RKO (cell line): Measurements from ENCODE around the gene LRRC43.
"Not testable (repeated sequence)": the region's sequence is repeated elsewhere in the genome, so short reads cannot be mapped to it uniquely, and the experiment has no call there.

Source experiments
- DNase-seq: peaks from one replicate; pipeline ENCODE4 v3.0.0-alpha.2; 2016; ENCODE audit warnings: low spot score

Gene LRRC43

DNA sequence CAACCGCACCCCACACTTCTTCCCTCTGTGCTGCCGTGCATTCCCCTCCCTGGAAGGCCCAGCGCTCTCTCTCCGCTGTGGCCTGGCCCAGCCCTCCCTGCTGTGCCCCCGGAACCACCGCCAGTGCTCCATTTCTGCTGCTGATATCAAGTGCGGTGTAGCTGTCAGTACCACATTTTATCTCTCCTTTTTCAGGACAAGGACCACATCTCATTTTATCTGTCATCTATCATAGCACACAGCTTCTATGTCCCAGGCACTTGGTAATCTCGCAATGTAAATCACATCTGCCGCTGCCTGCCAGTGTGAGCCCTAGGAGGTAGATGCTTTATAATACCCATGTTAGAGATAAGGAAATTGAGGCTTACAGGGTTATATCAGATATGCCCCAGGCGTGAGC is 27.2 kb upstream of the LRRC43 start:
- no peak for DNase-seq

DNA sequence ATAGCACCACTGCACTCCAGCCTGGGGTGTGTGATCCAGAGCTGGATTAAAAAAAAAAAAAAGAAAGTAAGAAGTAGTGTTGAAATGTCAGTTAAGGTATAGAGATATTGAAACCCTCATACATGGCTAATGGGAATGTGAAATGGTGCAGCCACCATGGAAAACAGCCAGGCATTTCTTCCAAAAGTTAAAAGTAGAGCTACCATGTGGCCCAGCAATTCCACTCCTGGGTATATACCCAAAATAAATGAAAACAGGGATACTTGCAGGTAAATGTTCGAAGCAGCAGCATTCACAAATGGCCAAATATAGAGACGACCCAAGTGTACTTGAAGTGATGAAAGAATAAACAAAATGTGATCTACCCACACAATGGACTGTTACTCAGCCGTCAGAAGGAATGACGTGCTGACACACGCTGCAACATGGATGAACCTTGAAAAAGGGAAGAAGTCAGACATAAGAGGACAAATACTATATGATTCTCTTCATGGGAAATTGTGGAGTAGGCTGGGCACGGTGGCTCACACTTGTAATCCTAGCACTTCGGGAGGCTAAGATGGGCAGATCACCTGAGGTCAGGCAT is 24.1 kb upstream of the LRRC43 start:
- no peak for DNase-seq

DNA sequence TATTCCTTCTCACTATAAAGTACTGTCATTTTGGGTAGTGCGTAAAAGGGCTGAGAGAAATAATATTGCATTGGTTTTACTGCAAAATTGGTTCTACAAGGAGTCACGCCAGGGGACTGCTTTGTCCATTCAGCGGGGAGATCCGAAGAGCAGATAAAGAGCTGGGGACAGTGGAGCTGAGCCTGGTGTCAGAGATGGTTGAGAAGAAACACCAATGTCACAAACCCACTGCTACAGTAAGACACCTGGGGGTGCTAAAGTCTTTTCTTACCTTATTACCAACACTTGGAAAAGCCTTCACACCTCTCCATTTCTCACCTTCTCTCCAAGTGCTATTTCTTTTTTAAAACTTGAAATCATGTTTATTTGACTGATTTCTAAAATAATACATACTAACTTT is 23.0 kb upstream of the LRRC43 start:
- DNase-seq: no peak

DNA sequence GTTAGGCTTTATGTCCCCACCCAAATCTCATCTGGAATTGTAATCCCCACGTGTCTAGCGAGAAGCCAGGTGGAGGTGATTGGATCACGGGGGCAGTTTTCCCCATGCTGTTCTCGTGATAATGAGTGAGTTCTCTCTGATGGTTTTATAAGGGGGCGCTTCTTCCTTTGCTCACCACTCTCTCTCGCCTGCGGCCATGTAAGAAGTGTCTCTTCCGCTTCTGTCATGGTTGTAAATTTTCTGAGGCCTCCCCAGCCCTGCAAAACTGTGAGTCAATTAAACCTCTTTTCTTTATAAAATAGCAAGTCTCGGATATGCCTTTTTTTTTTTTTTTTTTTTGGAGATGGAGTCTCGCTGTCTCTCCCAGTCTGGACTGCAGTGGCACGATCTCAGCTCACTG is 22.2 kb upstream of the LRRC43 start:
- no peak for DNase-seq

DNA sequence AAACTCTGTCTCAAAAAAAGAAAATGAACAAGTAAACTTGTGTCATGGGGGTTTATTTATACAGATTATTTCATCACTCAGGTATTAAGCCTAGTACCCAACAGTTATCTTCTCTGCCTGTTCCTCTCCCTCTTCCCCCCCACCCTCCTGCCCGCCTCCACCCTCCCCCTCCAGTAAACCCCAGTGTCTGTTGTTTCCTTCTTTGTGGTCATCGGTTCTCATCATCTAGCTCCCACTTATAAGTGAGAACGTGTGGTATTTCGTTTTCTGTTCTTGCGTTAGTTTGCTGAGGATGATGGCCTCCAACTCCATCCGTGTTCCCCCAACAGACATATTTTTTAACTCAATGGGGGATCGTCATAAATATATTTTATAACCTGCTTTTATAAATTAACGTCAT is 21.2 kb upstream of the LRRC43 start:
- DNase-seq: no peak

DNA sequence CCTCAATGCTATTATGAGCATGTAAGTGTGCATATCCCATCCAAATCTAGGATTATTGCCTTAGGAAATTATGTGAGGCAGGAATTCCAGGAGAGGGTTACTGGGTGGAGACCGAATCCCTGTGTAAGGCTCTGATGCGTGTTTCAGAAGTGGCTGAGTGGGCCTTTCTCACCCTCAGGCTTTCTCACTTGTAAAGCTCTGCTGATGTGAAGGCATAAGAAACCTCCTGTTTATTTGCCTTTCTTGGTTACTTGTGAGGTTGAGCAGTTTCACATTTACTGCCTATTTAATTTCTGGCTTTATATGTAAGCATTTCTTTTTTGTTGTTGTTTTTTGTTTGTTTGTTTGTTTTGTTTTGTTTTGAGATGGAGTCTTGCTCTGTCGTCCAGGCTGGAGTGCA is 19.9 kb upstream of the LRRC43 start:
- no peak for DNase-seq

DNA sequence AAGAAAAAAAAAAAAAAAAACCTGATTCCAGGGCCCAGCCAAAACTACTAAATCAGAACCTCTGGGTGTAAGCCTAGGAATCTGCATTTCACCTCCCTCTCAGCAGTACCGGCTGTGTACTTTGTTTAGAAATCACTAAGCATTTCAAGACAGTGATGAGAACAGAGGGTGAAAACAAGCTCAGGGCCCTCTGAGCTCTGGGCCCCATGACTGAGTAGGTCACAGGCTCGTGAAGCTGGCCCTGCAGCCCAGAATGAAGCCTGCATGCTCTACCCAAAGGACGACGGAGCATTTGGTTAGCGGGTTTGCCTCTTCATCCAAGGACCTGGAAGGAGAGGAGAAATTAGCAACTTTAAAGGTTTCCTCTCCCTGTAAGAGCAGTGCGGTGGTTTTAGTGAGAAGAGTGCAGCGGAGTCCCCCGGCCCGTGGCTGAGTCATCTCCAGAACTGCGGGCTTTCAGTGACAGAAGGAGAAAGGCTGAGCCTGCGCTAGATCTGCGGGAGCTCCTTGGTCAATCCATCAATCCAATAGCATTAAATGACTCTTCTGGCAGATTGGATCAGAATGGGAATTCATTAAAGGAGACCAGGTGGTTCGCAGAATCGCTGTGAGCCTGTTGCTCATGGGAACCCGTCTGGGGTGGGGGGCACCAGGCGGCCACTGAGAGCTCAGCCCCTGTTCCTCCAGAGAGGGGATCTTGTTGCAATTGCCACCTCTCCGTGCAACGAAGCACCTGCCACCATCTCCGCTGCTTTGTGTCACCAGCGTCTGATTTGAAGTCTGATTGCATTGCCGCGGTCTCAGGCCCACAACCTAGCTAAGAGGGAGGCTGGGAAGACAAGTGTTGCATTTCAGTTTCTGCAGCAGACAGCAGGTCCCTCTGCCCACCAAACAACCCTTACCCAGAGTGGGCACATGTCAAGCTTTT is 16.2 kb upstream of the LRRC43 start:
- no peak for DNase-seq

DNA sequence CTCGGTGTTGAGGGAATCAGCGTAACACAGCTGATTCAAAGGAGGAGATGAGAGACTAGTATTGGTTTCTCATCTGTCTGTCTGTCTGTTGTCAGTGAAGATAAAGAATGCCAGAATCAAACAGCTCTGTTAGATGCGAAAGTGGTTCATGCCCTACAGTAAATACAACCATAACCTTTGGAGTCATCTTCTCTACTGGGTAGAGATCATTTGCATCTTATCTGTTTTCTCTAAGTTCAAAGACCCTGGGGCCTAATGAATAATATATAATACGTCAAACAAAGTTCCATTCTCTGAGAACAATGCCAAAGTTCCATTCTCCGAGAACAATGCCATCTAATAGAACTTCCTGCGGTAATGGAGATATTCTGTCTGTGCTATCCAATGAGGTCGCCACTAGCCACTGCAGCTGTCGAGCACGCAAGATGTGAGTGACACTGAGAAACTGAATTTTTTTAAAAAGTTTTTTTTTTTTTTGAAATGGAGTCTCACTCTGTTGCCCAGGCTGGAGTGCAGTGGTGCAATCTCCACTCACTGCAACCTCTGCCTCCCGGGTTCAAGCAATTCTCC is 15.5 kb upstream of the LRRC43 start:
- DNase-seq: no peak

DNA sequence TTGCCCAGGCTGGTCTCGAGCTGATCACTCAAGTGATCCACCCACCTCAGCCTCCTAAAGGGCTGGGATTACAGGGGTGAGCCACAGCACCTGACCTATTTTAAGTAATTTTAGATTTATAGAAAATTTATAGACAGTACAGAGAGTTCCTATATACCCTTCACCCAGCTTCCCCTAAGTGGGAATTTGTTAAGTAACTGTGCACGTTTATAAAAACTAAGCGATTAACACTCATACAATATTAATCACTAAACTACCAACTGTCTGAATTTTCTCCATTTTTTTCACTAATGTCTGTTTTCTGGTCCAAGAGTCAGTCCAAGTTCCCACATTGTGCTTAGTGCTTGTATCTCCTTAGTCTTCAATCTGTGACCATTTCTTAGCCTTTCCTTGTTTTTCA is 14.4 kb upstream of the LRRC43 start:
- no peak for DNase-seq

DNA sequence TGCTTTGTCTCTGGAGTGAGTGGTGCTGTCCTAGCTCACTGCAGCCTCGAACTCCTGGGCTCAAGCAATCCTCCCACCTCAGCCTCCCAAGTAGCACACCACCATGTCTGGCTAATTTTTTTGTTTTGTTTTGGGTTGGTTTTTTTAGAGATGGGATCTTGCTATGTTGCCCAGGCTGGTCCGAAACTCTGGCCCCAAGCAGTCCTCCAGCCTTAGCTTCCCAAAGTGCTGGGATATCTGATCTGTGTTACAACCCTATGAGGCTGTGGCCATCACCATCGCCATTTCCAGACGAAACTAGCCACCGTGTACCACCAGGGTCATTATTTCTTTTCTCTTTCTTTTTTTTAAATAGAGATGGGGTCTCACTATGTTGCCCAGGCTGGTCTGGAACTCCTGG is 11.5 kb upstream of the LRRC43 start:
- DNase-seq: no peak

DNA sequence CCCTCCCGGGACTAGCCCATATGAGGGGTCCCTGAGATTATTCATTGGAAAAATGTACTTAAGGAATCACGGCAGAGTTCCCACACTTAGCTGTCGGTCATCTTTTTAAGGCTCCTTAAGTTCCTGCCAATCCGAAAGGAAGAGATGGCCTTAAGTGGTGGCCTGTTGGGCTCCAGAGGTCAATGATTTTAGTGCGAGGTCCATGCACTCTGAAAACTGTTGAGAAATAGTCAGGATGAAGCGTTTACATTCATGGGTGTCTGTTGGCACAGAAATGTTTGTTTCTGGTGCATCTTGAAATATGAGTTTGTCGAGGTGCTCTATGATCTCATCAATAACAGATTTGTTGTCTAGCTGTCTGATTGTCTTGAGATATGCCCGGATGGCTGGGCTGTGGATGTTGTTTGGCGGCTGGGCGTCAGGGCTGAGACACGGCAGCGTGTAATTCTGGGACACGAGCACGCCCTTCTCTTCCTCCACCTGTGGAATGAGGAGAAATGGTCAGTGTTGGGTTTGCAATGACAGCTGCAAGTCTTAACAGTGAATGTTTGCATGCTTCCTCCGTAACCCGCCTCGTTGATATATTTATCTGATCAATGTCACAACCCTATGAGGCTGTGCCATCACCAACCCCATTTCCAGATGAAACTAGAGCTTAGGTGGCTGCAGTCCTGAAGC is 10.5 kb upstream of the LRRC43 start:
- DNase-seq: no peak

DNA sequence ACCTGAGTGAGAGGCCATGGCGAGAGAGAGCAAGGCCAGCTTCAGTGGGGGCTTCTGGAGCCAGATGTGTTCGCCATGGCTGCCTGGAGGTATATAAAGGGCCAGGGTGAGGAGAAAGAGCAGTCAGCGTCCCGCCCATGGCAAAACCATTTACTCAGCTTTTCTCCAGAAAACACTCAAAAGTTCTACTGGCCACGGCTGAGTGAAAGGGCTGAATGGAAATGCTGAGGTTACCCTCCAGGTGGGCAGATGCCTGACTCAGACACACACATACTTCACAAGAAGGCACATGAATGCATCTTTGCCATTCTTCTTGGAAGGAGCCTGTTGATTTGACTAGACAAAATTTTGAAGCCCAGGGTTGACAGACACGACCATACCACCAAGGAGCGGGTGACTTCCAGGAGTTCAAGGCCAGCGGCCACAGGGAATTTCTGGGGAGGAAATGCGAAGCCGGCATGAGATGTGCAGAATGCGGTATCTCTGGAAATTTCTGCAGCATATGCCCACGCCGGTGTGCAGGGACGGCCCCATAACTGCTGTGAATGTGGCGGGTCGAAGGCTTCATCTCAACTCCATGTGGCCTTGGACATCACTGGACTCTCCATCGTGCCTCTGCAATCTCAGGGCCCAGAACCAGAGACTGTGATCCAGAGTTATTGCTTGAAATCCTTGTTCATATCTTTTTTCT is 8.6 kb upstream of the LRRC43 start, which contains the start of gene IL31:
IL31 (minus strand) TSS at position 67 of the 691 bp plus-strand sequence; CDS start at position 18, 49 bp downstream.
- DNase-seq: no peak

DNA sequence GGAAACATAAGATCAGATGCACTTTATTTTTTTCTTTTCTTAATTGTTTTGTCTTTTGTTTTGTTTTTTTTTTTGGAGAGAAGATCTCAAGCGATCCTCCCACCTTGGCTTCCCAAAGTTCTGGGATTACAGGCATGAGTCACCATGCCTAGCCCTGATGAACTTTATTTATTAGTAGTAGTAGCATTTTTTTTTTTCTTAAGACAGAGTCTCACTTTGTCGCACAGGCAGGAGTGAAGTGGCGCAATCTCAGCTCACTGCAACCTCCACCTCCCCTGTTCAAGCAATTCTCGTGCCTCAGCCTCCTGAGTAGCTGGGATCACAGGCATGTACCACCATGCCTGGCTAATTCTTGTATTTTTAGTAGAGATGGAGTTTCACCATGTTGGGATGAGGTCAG is 6.5 kb upstream of the LRRC43 start:
- not testable (repeated sequence) for DNase-seq

DNA sequence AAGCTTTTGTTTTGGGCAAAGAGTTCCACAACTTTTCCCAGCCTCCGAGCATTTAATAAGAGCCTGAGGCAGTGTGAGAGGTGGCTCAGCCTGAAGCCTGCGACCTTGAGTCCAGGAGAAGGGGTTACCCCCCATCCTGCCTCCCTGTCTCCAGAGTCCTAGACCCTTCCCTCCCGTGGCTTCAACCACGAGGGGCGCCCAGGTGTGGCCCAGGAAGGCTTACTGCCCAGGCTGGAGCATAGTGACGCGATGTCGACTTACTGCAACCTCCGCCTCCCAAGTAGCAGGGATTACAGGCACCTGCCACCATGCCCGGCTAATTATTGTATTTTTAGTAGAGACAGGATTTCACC is 641 bp downstream of the LRRC43 start:
- no peak for DNase-seq

DNA sequence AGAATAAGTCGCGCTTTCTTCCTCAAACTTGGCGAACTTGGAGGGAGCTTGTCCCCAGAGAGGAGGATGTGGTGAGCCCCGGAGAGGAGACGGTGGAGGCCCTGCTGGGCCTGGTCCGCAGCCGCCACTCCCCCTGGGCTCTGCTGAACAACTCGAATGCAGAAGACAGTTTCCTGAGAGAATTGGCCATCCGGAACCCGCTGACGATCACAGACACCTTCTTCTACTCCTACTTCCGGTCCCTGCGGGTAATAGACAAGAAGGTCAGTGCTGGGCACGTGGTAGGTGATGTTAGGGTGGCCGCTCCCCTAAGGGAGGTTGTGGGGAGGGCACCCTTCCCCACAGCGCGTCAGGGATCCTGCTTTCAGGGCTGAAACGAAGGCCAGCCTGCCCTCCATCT is 1.6 kb downstream of the LRRC43 start:
- no peak for DNase-seq

DNA sequence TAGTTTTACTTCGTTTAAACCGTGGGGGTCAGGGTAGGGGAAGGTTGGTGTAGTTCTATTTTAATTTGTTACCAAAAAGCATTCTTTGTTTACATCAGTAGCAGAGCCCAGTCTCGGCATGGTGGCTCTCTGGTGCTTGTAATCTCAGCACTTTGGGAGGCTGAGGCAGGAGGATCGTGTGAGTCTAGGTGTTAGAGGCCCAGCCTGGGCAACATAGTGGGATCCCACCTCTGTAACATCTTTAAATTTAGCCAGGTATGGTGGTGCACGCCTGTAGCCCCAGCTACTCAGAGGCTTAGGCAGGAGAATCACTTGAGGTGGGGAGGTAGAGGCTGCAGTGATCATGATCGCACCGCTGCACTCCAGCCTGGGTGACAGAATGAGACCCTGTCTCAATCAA is 2.2 kb downstream of the LRRC43 start:
- no peak for DNase-seq

DNA sequence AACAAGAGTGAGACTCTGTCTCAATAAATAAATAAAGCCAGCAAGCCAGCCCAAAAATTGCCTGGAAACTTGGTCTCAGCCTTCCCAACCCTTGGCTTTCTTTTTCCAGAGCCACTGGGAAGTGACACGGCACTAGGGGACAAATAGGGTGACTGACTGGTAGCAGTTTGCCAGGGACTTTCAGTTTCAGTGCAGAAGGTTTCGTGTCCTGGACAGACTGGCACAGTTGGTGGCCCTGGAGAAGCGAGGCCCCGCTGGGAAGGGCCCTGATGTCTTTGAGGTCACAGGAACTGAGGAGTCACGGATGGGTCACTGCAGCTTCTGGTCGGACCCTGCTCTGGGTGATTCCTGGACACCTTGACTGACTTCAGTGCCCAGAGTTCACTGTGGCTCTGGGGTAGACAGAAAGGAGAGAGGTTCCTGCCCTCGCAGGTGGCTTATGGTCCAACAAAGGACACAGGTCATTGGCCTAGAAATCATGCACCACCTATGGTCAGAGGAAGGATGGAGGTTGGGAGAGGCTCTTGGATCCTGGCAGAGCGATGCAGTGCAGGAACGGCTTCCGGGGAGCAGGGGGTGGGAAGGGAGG is 2.7 kb downstream of the LRRC43 start:
- no peak for DNase-seq

DNA sequence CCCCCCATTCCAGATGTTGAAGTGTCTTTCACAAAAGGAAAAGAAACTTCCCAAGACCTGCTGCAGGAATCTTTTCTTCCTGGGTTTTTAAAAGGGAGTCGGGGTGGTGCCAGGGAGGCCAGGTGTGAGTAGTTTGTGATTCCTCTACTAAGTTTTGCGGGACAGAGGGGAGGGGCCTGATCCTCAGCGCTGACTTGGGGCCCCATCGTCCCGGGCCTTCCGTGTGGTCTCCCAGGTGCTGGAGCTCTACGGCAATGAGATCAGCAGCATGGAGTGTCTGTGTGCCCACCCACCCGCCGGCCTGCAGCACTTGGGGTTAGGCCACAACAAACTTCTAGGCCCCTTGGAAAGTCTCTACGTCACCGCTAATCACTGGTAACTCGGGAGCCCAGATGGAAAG is 4.5 kb downstream of the LRRC43 start:
- no peak for DNase-seq

DNA sequence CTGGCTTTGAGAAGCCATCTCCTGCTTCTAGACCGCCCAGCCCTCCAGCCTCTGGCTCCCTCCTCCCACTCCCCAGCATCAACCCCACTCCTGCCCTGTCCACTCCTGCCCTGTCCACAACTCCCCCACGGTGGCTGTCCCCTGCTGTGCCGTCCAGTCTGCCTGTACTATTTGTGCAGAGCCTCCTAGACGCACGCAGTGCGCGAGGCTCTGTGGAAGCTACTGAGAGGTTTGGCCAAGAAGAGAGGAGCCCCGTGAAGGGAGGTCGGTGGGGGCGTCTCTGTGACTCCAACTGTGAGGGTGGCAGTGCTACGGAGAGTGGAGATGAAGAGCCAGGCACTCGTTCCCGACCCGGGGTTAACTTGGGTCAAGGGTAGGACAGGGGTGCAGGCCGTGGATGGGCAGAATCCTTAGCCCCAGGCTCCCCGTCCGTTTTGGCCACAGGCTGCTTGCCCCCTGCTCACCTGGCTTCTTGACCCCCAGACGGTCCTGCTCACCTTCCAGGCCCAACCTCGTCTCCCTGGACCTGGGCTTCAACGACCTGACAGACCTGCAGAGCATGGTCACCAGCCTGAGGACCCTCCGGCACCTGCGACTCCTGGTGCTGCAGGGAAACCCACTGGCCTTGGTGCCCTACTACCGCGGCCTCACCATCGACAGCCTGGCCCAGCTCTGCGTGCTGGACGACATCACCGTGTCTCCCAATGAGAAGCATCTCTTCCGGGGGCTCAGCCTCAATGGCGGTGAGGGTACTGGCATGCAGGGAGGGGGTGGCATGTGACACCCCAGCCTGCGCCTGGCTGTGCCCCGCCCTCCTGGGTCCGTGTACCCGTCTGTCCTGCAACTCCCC is 6.9 kb downstream of the LRRC43 start:
- no peak for DNase-seq

DNA sequence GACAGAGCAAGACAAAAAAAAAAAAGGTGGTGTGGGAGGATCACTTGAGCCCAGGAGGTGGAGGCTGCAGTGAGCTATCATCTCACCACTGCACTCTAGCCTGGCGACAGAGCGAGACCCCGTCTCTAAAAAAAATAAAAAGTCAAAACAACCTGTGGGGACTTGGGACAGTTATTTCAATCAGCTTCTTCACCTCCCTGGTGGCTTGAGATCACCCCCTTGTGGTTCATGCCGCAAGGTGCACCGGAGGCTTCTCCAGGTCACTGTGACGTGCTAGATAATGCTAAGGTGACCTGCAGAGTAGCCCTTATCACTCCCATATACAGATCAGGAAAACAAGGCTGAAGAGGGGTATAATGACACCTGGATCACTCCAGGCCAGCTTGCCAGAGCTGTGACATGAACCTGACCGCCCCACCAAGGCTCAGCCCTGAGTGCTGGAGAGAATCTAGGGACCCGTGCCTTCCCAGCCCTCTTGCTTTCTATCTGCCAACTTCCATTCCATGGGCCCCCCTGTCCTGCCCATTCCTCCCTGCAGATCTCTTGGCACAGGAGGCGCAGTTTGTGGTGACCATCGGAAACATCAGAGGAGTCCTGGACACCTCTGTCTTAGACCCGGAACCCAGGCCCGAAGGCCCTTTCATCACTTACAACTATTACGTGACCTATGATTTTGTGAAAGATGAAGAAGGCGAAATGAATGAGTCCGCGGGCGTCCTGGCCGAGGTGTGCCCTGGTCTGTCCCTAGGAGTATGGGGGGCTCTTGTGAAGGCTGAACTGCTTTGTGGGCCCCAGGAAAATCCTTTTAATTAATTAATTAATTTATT is 8.1 kb downstream of the LRRC43 start:
- peak; percentile 52 for DNase-seq
